NCI-H1694 treated with DMSO at 0.1 percent for 48 hours (cell line): Measurements from ENCODE around the gene PRPF8.
"Not testable (repeated sequence)": the region's sequence is repeated elsewhere in the genome, so short reads cannot be mapped to it uniquely, and the experiment has no call there.

Experiments used
- DNase-seq: peaks from one replicate; lab custom pipeline; 2025; lab: John Stamatoyannopoulos, UW

PRPF8 gene

GRCh38 chr17:1716076-1716911 is 31.6 kb upstream of the PRPF8 start:
- peak; percentile 99 for DNase-seq

DNA sequence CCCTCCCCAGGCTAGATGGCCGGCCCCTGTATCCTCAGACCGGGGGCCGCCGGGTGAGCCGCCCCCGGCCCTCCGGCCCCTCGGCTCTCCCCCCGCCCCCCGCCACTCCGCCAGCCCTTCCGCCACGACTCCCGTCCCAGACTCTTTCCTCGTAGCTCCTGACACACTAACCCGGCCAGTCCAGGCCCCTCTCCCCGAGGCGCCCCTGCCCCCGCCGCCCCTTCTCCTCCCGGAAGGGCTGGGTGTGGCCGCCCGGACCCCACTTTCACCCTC is 31.1 kb upstream of the PRPF8 start:
- DNase-seq = no peak

- no peak for DNase-seq
These were observed 30.5 kb upstream of the PRPF8 start for GRCh38 chr17:1714980-1715802.

DNA sequence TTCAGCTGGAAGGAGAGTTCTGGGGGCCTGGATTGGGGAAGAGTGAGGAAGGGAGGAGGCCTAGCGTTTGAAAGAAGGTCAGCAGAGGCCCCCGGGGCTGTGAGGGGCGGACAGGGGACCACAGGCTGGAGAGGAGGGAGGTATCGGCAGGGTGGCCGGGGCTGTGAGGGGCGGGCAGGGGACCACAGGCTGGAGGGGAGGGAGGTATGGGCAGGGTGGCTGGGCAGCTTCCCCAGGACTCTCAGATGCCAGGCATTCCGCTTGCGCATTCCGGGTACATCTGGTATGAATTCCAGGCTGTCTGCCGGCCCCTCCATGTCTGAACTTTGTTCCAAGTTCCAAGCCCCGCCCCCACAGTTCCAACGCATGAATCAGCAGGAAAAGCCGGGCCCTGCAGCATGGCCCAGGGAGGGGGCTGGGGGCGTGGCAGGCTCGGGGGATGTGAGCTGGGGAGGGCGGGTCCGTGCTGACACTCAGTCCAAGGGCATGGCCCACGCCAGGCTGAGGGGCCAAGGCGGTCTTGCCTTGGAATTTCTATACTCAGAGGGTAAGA is 29.8 kb upstream of the PRPF8 start:
- DNase-seq = peak; percentile 13

- DNase-seq = peak; percentile 64
These were observed 29.3 kb upstream of the PRPF8 start for GRCh38 chr17:1713878-1714426.

GRCh38 chr17:1713160-1713877 is 28.7 kb upstream of the PRPF8 start:
- no peak for DNase-seq

DNA sequence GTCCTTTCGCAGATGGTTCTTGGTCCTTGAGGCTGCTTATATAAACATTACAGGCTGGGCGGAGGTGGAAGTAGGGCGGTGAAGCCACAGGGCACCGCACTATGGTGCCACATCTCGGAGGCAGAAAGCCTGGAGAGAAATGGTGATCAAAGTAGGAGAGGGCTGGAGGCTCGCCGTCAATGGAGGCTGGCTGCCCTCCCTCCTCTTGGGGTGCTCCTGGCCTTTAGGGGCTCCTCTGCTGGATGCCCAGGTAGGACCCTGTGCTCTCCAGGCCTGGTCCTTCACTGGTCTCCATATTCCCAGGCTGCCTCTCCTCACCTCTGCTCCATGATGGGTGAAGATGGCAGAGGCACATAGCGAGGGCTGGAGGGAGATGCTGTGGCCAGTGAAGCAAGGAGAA is 27.6 kb upstream of the PRPF8 start:
- DNase-seq = no peak

GRCh38 chr17:1711804-1712203 is 27.1 kb upstream of the PRPF8 start:
- DNase-seq = no peak

DNA sequence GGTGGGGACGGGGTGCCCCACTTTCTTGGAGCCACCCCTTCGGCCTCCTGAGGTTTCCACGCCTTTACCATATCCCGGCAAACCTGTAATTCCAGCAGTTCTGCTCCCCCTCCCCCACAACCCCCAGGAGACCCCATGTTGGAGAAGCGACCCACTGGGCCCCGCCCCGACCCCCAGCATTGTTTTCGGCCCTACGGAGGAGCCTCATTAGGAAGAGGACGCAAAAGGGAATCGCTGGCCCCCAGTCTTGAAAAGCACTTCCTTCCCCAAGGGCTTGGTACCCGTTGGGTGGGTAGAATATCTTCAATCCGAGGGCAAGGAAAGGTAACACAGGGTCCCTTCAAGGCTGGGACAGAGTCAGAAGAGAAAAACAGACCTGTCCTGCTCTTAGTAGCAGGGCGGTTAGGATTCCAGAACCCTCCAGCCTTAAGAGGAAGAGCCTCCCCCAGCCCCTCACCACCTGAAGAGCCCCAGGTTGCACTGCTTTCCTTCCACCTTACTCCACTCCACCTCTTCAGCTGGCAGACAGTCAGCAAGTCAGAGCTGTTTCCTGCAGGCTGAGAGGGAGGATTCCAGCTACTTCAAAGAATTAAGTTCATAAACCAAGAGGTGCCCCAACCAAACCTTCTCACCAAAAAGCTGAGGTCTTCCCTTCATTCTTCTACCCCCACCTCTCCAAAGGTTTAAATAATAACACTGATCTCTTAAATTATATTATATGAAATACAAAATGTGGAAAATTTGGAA is 26.3 kb upstream of the PRPF8 start:
- DNase-seq = no peak

GRCh38 chr17:1709971-1710806 is 25.5 kb upstream of the PRPF8 start, which contains the start of gene TLCD2:
TSS of gene TLCD2 (minus strand) at chr17:1710377. CDS start at chr17:1710242, 135 bp downstream.
- no peak for DNase-seq

GRCh38 chr17:1709403-1709951 is 24.8 kb upstream of the PRPF8 start:
- no peak for DNase-seq

DNA sequence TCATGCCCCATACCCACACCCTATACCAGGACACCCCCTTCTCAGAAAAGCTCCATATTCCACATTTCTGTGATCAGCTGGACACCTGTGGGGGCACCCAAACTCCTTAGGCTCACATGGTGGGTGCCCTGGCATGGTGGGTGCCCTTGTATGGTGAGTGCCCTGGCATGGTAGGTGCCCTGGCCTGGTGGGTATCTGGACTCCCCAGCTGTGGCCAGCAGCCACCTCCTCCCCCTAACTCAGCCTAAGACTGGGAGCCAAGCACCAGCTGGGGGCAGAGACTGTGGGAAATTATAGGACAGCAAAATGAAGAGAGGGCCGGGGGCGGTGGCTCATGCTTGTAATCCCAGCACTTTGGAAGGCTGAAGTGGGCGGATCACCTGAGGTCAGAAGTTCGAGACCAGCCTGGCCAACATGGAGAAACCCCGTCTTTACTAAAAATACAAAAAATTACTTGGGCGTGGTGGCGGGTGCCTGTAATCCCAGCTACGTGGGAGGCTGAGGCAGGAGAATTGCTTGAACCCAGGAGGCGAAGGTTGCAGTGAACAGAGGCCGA is 24.2 kb upstream of the PRPF8 start:
- DNase-seq = not testable (repeated sequence)

GRCh38 chr17:1707107-1707506 is 22.4 kb upstream of the PRPF8 start:
- no peak for DNase-seq

DNA sequence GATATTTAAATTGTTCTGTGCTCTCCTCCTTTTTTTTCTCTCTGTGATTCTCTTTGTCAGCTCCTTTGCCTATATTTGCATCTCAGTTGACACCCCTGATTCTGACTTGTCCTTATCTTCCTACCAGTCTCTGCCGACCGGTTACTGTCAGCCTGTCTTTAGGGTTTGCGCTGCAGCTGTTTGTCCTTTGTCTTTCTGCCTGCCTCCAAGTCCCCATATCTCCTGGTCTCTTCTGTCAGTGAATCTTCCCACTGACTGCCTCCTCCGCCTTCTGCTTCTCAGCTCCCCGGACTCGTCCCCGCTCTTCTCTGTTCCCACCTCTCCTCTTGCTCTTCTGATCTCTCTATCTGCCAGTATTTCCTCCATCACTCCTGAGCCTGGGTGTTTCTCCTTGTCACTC is 20.3 kb upstream of the PRPF8 start:
- no peak for DNase-seq

- DNase-seq = no peak
These were observed 18.4 kb upstream of the PRPF8 start for GRCh38 chr17:1703063-1703462.

DNA sequence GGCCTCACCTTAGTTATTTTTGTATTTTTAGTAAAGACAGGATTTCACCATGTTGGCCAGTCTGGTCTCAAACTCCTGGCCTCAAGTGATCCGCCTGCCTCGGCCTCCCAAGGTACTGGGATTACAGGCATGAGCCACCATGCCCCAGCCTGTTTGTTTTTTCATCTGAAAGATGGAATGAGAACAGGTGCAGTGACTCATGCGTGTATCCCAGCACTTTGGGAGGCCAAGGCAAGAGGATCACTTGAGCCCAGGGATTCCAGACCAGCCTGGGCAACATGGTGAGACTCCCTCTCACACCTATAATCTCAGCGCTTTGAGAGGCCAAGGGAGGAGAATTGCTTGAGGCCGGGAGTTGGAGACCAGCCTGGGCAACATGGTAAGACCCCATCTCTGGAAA is 15.2 kb upstream of the PRPF8 start:
- DNase-seq = not testable (repeated sequence)

DNA sequence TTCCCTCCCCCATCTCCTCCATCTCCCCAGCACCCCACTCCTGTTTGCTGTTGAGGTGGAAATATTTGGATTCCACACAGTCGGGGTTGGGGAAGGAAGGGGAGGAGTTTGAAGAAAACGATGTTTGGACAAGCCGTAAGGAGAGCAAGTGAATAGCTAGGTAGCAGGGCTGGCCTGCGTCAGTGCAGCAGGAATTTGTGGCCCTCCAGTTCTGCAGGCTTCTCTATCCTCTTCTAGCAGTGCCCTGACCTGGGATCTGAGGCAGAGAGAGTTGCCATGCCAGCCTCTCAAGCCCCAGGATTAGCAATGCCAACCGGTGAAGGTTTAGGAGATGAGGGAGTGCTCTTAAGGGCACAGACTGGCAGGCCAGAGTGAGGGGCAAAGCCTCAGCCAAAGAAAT is 13.0 kb upstream of the PRPF8 start:
- no peak for DNase-seq

- DNase-seq = no peak
These were observed 10.7 kb upstream of the PRPF8 start for GRCh38 chr17:1695365-1695764.

- DNase-seq = no peak
These were observed 8.7 kb upstream of the PRPF8 start for GRCh38 chr17:1693339-1693738.
